GM15510 (cell line): ENCODE results near the gene SRGAP1.

Source experiments
- POLR2A ChIP-seq: IDR thresholded peaks from 3 replicates; pipeline ENCODE4 v1.6.1; 2011; ENCODE audit warnings: borderline replicate concordance; ENCODE audit not compliant: insufficient read length; ENCODE audit errors: extremely low read depth

Gene SRGAP1

GRCh38 chr12:63849106-63849620 lies 4.7 kb downstream of the SRGAP1 start:
- TF ChIP-seq POLR2A = no peak

DNA sequence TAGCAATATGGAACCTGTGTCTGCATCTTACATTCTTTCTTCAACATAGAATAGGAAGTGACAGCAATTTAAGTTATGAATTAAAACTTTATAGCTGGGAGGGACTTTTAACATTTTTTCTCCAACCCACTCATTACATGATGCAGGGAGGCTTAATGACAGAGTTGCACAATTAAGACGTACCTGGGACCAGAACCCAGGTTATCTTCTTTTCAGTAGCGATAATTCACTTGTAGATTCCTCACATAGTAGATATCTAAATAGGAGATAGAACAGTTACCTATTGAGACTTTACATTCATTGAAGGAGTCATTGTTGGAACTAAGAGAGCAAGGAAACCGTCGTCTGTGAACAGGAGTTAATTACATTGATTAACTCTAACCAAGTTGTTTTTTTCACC lies 5.1 kb downstream of the SRGAP1 start:
- TF ChIP-seq POLR2A = no peak

DNA sequence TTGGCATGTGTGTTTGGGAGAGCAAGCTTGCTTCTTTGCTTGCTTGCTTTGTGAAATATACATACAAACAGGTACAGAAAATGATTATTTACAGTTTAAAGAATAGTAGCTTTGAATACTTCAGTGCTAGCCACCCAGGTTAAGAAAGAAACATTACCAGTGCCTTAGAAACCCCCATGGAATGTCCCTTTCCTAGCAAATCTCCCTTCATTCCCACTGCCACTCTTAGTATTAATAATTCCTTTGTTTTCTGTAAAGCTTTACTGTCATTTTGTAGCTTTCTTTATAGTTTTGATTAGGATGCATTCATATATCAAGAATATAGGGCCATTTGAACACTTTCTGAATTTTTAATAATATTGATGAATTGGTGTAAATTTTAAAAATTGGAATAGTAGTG lies 9.5 kb downstream of the SRGAP1 start:
- no peak for TF ChIP-seq POLR2A

DNA sequence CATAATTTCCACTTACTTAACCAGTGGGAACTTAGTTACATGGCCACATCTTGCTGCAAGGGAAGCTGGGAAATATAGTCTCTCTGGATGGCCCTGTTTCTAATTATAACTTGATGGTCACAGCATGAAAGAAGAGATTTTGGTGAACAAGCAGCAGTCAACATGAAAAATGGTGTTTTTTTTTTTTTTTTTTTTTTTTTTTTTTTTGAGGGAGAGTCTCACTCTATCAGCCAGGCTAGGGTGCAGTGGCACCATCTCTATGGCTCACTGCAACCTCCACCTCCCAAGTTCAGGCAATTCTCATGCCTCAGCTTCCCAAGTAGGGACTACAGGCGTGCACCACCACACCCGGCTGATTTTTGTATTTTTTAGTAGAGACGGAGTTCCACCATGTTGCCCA lies 10.8 kb downstream of the SRGAP1 start:
- TF ChIP-seq POLR2A = no peak

DNA sequence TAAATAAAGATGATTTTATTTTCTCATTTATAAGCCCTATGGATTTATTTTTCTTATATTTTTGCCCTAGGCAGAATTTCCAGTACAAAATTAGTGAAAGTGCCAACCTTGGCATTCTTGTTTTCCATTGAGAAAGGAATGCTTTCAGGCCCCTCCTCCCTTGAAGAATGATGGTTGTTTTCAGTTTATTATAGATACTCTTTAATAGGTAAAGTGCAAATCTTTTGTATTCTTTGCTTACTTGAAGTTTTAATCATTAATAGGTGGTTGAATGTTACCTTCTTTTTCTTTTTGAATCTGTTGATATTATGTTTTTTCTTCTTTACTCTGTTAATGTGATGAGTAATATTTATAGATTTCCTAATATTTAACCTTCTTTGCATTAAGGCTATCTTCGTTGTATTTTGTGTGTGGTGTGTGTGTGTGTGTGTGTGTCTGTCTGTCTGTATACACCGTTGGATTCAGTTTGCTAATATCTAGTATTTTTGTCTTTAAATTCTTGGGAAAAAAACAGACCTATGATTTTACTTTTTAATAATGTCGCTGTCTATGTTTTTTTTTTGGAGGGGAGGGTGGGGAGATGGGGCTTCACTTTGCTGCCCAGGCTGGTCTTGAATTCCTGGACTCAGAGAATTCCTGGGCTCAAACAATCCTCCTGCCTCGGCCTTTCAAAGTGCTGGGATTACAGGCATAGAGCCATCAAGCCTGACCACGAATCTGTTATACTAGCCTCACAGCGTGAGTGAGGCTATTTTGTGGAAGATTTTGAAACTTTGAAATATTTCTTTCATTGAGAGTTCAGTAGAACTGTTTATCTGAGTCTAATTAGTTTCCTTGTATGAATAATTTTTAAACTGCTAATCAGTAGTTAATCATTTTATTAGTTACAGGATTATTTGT lies 13.5 kb downstream of the SRGAP1 start:
- TF ChIP-seq POLR2A = no peak

DNA sequence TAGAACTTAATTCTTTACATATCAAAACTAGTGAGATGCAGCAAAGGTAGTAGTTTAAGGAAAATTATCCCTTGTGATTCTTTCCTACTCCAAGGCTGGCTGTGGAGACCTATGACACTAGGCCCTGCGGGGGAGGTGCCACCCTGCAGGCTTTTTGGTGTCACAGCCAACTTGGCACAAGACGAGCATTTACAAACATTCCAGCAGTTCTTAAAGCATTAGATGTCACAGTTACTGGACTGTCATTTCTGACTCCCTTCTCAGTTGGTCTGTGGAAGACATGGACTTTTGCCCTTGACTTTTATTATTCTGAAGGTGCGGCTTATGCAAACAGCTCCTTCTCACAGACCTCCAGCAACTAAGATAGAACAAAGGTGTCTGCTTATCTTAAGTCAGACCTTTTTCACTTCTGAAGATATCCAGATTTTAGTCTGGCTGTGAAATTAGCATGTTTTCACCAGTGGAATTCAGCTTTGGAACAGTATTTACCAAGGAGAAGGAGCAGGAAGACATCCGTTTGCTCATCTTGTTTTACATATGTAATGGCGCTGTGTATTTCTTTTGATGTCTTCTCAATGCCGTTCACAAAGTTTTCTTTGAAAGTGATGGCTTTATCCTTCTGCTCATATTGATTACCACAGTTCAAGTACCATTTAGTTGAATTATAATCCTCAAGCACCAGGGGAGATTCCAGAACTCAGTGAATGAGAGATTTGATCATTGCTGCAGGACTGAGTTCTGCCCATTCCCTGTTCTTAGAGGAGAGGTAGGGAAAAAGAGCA lies 17.9 kb downstream of the SRGAP1 start:
- TF ChIP-seq POLR2A = no peak

- TF ChIP-seq POLR2A = no peak
Measured at GRCh38 chr12:63862969-63863230, 18.4 kb downstream of the SRGAP1 start.

DNA sequence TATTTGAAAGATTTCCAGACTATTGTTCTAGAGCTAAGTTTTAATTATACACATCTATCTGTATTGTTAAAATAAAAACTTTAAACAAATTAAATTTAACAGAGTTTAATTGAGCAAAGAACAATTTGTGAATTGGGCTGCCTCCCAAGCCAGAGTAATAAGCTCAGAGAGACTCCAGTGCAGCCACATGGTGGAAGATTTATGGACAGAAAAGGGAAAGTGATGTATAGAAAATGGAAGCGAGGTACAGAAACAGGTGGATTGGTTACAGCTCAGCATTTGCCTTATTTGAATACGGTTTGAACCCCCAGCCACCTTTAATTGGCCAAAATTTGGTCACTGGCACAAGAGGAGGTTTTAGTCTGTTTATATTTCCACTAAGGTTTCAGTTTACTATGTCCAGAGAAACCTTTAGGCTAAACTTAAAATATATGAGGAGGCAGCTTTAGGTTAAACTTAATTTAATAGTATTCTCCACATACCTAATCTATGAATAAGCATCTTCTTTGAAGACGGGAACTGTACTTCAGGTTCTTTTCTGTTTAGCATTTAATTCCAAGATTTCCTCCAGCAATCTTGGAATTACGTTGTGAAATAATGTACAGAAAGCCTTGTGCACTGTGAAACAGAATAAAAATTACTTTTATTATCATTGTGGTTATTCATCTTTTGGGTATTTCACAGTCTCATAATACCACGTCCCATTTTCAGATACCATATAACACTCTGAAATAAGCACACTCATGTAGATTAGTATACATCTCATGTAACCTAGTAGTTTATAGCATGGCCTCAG lies 19.4 kb downstream of the SRGAP1 start:
- no peak for TF ChIP-seq POLR2A

DNA sequence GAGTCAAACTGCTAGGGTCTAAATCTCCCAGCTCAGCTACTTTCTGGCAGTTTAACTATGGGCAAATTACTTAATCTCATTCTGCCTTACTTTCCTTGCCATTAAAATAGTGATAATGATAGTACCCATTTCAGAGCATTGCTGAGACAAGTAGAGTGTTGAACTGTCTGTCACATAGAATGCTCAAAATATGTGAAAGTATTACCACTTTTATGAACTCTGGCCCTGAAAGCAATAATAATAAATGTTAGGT lies 19.9 kb downstream of the SRGAP1 start:
- TF ChIP-seq POLR2A = no peak

DNA sequence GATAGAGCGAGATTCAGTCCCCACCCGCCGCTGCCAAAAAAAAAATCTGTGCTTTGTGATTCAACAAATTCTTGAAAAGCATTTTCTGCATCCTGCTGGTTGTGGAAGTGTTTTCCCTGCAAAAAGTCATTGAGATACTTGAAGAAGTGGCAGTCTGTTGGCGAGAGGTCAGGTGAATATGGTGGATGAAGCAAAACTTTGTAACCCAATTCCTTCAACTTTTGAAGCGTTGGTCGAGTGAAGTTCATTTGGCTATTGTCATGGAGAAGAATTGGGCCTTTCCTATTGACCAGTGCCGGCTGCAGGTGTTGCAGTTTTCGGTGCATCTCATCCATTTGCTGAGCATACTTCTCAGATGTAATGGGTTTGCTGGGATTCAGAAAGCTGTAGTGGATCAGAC lies 20.9 kb downstream of the SRGAP1 start:
- TF ChIP-seq POLR2A = no peak

GRCh38 chr12:63867053-63867452 lies 22.6 kb downstream of the SRGAP1 start:
- TF ChIP-seq POLR2A = no peak

DNA sequence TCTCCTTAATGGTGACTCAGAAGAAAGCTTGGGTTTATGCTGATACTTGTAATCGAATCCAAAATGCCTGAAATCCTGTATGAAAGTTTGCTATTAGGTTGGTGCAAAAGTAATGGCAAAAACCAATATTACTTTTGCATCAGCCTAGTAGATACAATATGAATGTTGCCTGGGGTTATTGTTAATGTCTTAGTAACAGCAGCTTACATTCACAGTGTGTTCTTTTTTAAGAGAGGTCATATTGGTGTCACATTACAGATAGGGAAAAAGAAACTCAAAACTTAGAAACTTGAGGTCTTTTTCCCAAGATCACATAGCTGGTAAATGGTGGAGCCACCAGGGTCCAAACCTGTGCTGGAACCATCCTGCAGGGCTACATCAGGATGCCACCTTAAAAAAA lies 25.2 kb downstream of the SRGAP1 start:
- TF ChIP-seq POLR2A = no peak

- no peak for TF ChIP-seq POLR2A
Measured at GRCh38 chr12:63870838-63871237, 26.3 kb downstream of the SRGAP1 start.

- TF ChIP-seq POLR2A = no peak
Measured at GRCh38 chr12:63874897-63875480, 30.5 kb downstream of the SRGAP1 start.

DNA sequence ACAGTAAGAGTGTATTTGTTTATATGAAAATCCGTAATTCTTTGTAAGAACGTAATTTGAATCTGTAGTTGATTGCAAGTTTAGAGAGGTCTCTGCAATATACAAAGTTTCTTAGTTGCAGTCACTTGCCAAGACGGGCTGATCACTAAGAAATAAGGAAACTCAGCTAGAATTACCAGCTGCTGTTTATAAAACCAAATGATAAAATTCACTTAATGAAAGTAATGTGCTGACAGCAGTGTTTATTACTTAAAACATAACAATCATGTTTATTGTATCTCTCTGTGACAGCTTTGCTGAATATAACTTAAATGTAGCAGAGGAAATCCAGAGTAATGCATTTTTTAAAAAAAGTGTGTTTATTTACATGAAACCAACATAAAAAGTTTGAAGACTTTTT lies 31.2 kb downstream of the SRGAP1 start:
- no peak for TF ChIP-seq POLR2A
